Spleen (tissue), 11 donors: ENCODE measurements around the gene RYR3. TPM values are rescaled to one million over a fixed set of nuclear protein-coding genes. Genes with fewer than 3 reads are reported as not detected.

Experiments used
- DNase-seq: peaks from one replicate; pipeline ENCODE4 v3.0.0-alpha.2; 2020
- H3K27ac ChIP-seq, 8 donors: fragments of 200-600 bp; sonication (generic) in 7 of 8; 1 replicate in 4 of 8; 2 replicates in 4 of 8; pipeline versions ENCODE4 v1.5.0 to v1.8.0; 2016 to 2021; ENCODE audit warnings: inconsistent platforms in 4 of 8, mild to moderate bottlenecking in 4 of 8, moderate library complexity in 1 of 8
- H3K27me3 ChIP-seq, 7 donors: fragments of 200-600 bp; sonication (generic) in 6 of 7; replicated peaks in 1 of 7; 1 replicate in 4 of 7; 2 replicates in 3 of 7; pipeline versions ENCODE4 v1.5.0 to v1.8.0; 2016 to 2021; ENCODE audit warnings: inconsistent platforms in 3 of 7, mild to moderate bottlenecking in 1 of 7
- H3K36me3 ChIP-seq, 6 donors: fragments of 200-600 bp; sonication (generic) in 5 of 6; 1 replicate in 4 of 6; 2 replicates in 2 of 6; pipeline versions ENCODE4 v1.5.0 to v1.8.0; 2016 to 2021; ENCODE audit warnings: inconsistent platforms in 2 of 6
- H3K4me1 ChIP-seq, 6 donors: fragments of 200-600 bp; sonication (generic) in 5 of 6; 1 replicate in 3 of 6; 2 replicates in 3 of 6; pipeline versions ENCODE4 v1.5.0 to v1.8.0; 2016 to 2021; ENCODE audit warnings: inconsistent platforms in 3 of 6
- H3K4me3 ChIP-seq, 8 donors: fragments of 200-600 bp; sonication (generic) in 7 of 8; 1 replicate in 4 of 8; 2 replicates in 4 of 8; pipeline versions ENCODE4 v1.5.0 to v1.8.0; 2016 to 2021; ENCODE audit warnings: inconsistent platforms in 4 of 8, mild to moderate bottlenecking in 4 of 8, moderate library complexity in 2 of 8
- H3K9me3 ChIP-seq, 8 donors: fragments of 200-600 bp; sonication (generic) in 7 of 8; 1 replicate in 4 of 8; 2 replicates in 4 of 8; pipeline versions ENCODE4 v1.5.0 to v1.8.0; 2016 to 2021; ENCODE audit warnings: inconsistent platforms in 4 of 8
- CTCF ChIP-seq, 11 experiments: fragments of 200-600 bp in 7 of 11; fragments of 450-650 bp in 4 of 11; sonication (generic) in 4 of 11; IDR thresholded peaks in 8 of 11; conservative IDR thresholded peaks in 3 of 11; 1 replicate in 7 of 11; 2 replicates in 4 of 11; pipeline versions ENCODE4 v1.4.0 to v1.8.0; 2016 to 2021; ENCODE audit warnings: antibody characterized with exemption in 11 of 11, inconsistent platforms in 4 of 11, mild to moderate bottlenecking in 1 of 11
- POLR2A ChIP-seq, 3 donors: fragments of 450-650 bp; IDR thresholded peaks; one replicate each; pipeline ENCODE4 v1.5.1; 2017; ENCODE audit warnings: antibody characterized with exemption in 3 of 3, mild to moderate bottlenecking in 1 of 3
- POLR2AphosphoS5 ChIP-seq, 3 donors: sonication (generic); formaldehyde crosslinking; IDR thresholded peaks; one replicate each; pipeline ENCODE4 v1.5.1; 2017; ENCODE audit warnings: antibody characterized with exemption in 3 of 3
- WGBS, 5 donors: extraction: QIAGEN DNeasy Blood & Tissue Kit in 3 of 5; methylation state at CpG; one replicate each; pipeline versions ENCODE4 v1.1.5 to v1.1.7; 2013 to 2018; 5-methylcytosine and 5-hydroxymethylcytosine counted together
- intact Hi-C: fragments of 100-400 bp; cut with DNase I; formaldehyde crosslinking; loops from one replicate; pipeline ENCODE4 v1.15.0; 2023; ENCODE audit warnings: low total_unique reads
- polyA plus RNA-seq, 3 donors: library from polyadenylated mRNA; stranded (reverse); fragments of 200-250 nt; gene quantifications; one replicate each; pipeline ENCODE4 v1.2.1, GENCODE V29; 2013
- total RNA-seq, 7 donors: library from RNA; depleted of rRNA in 3 of 7; stranded (reverse); fragments of >200 nt in 3 of 7; fragmentation: NEBNext Ultra II Directional in 4 of 7; extraction: Animal tissue kit (Norgen Biotek cat#: 25700) in 4 of 7; gene quantifications; one replicate each; pipeline versions ENCODE4 v1.1.0 to v1.2.1, GENCODE V29; 2016 to 2021
- donor health status: healthy with polysubstance abuse.
- donor health status: DM: no; HTN: no; CAD: no; lungs with moderate emphysema.
- donor health status: DM: no; HTN: no; CAD: no.
- donor health status: Bipolar disorder and iron deficiency.
- donor health status: healthy.
- donor health status: DM: no; HTN: no; CAD: no.
- donor health status: DM: yes; HTN: yes; CAD: no.

The RYR3 gene
- total and polyA plus RNA-seq, 10 donors, result 0.11 to 5.9 (median 1.3) TPM

GRCh38 chr15:33621141-33621540 is 310.4 kb downstream of the RYR3 start:
- Histone ChIP-seq H3K4me1 (no peaks in the 10 kb centered on the region), H3K36me3 (no peaks in the 10 kb centered on the region), H3K4me3 (no peak overlapping the region), H3K27me3 (no peaks in the 10 kb centered on the region), H3K9me3 (no peaks in the 10 kb centered on the region), H3K27ac (no peak overlapping the region)
- no peak for DNase-seq
- no peak for TF ChIP-seq POLR2A (IDR thresholded peaks at IDR 0.05)
- TF ChIP-seq POLR2AphosphoS5 (IDR thresholded peaks at IDR 0.05), result no peak
- no peak for TF ChIP-seq CTCF (IDR thresholded peaks at IDR 0.05 in 8 of 11, conservative IDR thresholded peaks at IDR 0.05 in 3 of 11)
- intact Hi-C loops, result no loop called here

GRCh38 chr15:33623010-33623409 is 312.2 kb downstream of the RYR3 start:
- H3K4me3 ChIP-seq, result no peak overlapping the region
- TF ChIP-seq POLR2AphosphoS5 (IDR thresholded peaks at IDR 0.05) (no peak), POLR2A (IDR thresholded peaks at IDR 0.05) (no peak), CTCF (IDR thresholded peaks at IDR 0.05 in 8 of 11, conservative IDR thresholded peaks at IDR 0.05 in 3 of 11) (no peak)
- H3K27ac ChIP-seq, result no peak overlapping the region
- no peaks in the 10 kb centered on the region for H3K4me1 ChIP-seq
- peaks cover 0 to 8% (median 0%) of the 10 kb centered on the region in 8 donors for H3K9me3 ChIP-seq
- intact Hi-C loops, result no loop called here
- peaks cover 0 to 9% (median 0%) of the 10 kb centered on the region in 7 donors for H3K27me3 ChIP-seq
- WGBS, 5 donors, result 87 to 94% (median 91%) methylated on average over 7 of the region's 7 CpGs
- H3K36me3 ChIP-seq, result no peaks in the 10 kb centered on the region
- DNase-seq, result no peak

- Histone ChIP-seq H3K4me1 (no peaks in the 10 kb centered on the region), H3K36me3 (no peaks in the 10 kb centered on the region), H3K27me3 (peaks cover 0 to 9% (median 0%) of the 10 kb centered on the region in 7 donors), H3K27ac (no peak overlapping the region), H3K9me3 (peaks cover 0 to 8% (median 0%) of the 10 kb centered on the region in 8 donors), H3K4me3 (no peak overlapping the region)
- DNase-seq, result no peak
- WGBS, 5 donors, result 46 to 60% (median 52%) methylated on average over 3 of the region's 3 CpGs
- TF ChIP-seq CTCF (IDR thresholded peaks at IDR 0.05 in 8 of 11, conservative IDR thresholded peaks at IDR 0.05 in 3 of 11) (no peak), POLR2A (IDR thresholded peaks at IDR 0.05) (no peak), POLR2AphosphoS5 (IDR thresholded peaks at IDR 0.05) (no peak)
- intact Hi-C loops, result no loop called here
Observed at GRCh38 chr15:33624439-33624838, 313.7 kb downstream of the RYR3 start.

- WGBS, 5 donors, result 68 to 91% (median 78%) methylated on average over 4 of the region's 4 CpGs
- no peak overlapping the region for H3K27ac ChIP-seq
- DNase-seq, result no peak
- H3K4me1 ChIP-seq, result no peaks in the 10 kb centered on the region
- TF ChIP-seq POLR2AphosphoS5 (IDR thresholded peaks at IDR 0.05) (no peak), CTCF (IDR thresholded peaks at IDR 0.05 in 8 of 11, conservative IDR thresholded peaks at IDR 0.05 in 3 of 11) (no peak), POLR2A (IDR thresholded peaks at IDR 0.05) (no peak)
- intact Hi-C loops, result no loop called here
- H3K4me3 ChIP-seq, result no peak overlapping the region
- H3K27me3 ChIP-seq, result peaks cover 0 to 9% (median 0%) of the 10 kb centered on the region in 7 donors
- peaks cover 0 to 8% (median 0%) of the 10 kb centered on the region in 8 donors for H3K9me3 ChIP-seq
- no peaks in the 10 kb centered on the region for H3K36me3 ChIP-seq
Observed at GRCh38 chr15:33629647-33630046, 318.9 kb downstream of the RYR3 start.
